Natural killer cell (primary cell): ENCODE data around the gene TRABD. TPM values are rescaled to one million over a fixed set of nuclear protein-coding genes. Genes with fewer than 3 reads are reported as not detected.

ENCODE experiments used
- ATAC-seq, 3 donors: fragments of 150-1000 bp in 2 of 3; fragments of 200-7000 bp in 1 of 3; cut with Tn5 transposase; 1 replicate in 1 of 3; 2 replicates in 2 of 3; pipeline ENCODE4 v1.10.0; 2021; ENCODE audit warnings: mild to moderate bottlenecking in 2 of 3, moderate library complexity in 2 of 3
- DNase-seq, 2 donors: peaks; one replicate each; pipeline versions ENCODE4 v3.0.0 to v3.0.0-alpha.2; 2013 to 2021; ENCODE audit warnings: mixed read lengths in 1 of 2
- H3K27ac ChIP-seq: one replicate; pipeline ENCODE4 v1.5.1; 2013; ENCODE audit warnings: mild to moderate bottlenecking, low read length
- H3K27me3 ChIP-seq: one replicate; pipeline ENCODE4 v1.6.1; 2013; ENCODE audit warnings: low read length; ENCODE audit not compliant: control insufficient read depth, insufficient read depth
- H3K36me3 ChIP-seq: one replicate; pipeline ENCODE4 v1.6.1; 2013; ENCODE audit warnings: low read length; ENCODE audit not compliant: control insufficient read depth, insufficient read depth
- H3K4me1 ChIP-seq: one replicate; pipeline ENCODE4 v1.6.1; 2013; ENCODE audit warnings: low read length; ENCODE audit not compliant: control insufficient read depth, insufficient read depth
- H3K4me3 ChIP-seq: one replicate; pipeline ENCODE4 v1.5.1; 2013; ENCODE audit warnings: low read length
- H3K9me3 ChIP-seq: one replicate; pipeline ENCODE4 v1.6.1; 2013; ENCODE audit warnings: low read length; ENCODE audit not compliant: control insufficient read depth, insufficient read depth
- H3K27ac Mint-ChIP-seq, 2 donors: one replicate each; pipeline ENCODE4 v1.8.0; 2022; ENCODE audit warnings: mild to moderate bottlenecking in 2 of 2, mixed read lengths in 2 of 2, moderate library complexity in 1 of 2
- H3K27me3 Mint-ChIP-seq, 2 donors: one replicate each; pipeline ENCODE4 v1.8.0; 2022; ENCODE audit warnings: low read depth in 2 of 2, mixed read lengths in 2 of 2
- H3K36me3 Mint-ChIP-seq: one replicate; pipeline ENCODE4 v1.8.0; 2022; ENCODE audit warnings: mixed read lengths
- H3K4me1 Mint-ChIP-seq, 2 donors: one replicate each; pipeline ENCODE4 v1.8.0; 2022; ENCODE audit warnings: mixed read lengths in 2 of 2
- H3K4me3 Mint-ChIP-seq: one replicate; pipeline ENCODE4 v1.8.0; 2022; ENCODE audit warnings: mild to moderate bottlenecking, moderate library complexity, mixed read lengths
- H3K9me3 Mint-ChIP-seq, 2 donors: one replicate each; pipeline ENCODE4 v1.8.0; 2022; ENCODE audit warnings: mixed read lengths in 2 of 2
- WGBS: methylation state at CpG from one replicate; pipeline ENCODE4 v1.1.7; 2013; ENCODE audit warnings: missing lambda C conversion rate; ENCODE audit not compliant: insufficient coverage; 5-methylcytosine and 5-hydroxymethylcytosine counted together
- intact Hi-C: fragments of 100-400 bp; cut with micrococcal nuclease; formaldehyde crosslinking; loops from one replicate; pipeline ENCODE4 v1.14.2; 2022
- total RNA-seq, 4 donors: library from RNA; stranded (reverse); fragments of 120-200 nt in 1 of 4; gene quantifications; one replicate each; pipeline versions ENCODE4 v1.2.3 to v1.2.4, GENCODE V29; 2013 to 2022
- TF ChIP-seq, protein P1 (sequence below): fragments of 200-600 bp; IDR thresholded peaks from one replicate; pipeline ENCODE4 v1.8.0; 2022; ENCODE audit warnings: antibody characterized with exemption

Gene TRABD
- total RNA-seq, 3 donors from 2014 or later (not counting 1 experiment from before 2014, with no cell fraction given), result 129 to 138 (median 132) TPM

DNA sequence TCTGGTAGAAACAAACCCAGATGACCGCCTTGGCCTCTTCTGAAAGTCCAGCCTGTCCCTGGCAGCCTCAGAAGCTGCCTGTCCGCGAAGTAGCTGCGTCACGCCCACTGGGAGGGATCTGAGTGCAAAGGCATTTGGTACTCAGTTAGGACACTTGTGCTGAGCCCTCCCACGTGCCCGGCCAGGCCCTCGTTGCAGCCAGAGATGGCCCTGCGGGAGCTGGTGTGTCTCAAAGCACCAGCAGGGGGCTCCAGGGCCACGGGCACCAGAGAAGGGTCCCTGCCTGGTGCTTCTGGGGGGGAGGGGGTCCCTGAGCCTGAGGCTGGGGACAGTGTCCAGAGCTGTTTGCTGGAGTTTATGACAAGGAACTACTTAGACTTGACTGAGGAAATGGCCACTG lies 20.9 kb downstream of the TRABD start:
- Mint-ChIP-seq H3K9me3 (no peaks in the 10 kb centered on the region), H3K27me3 (no peaks in the 10 kb centered on the region), H3K4me3 (no peak overlapping the region), H3K4me1 (peaks cover 30% of the 10 kb centered on the region in 2 donors), H3K27ac (no peak overlapping the region), H3K36me3 (no peaks in the 10 kb centered on the region)
- Histone ChIP-seq H3K27me3 (no peaks in the 10 kb centered on the region), H3K27ac (no peak overlapping the region), H3K4me3 (no peak overlapping the region), H3K36me3 (peaks cover 27% of the 10 kb centered on the region), H3K9me3 (no peaks in the 10 kb centered on the region), H3K4me1 (peaks cover 26% of the 10 kb centered on the region)
- intact Hi-C loops, result no loop called here
- TF ChIP-seq, protein P1, sequence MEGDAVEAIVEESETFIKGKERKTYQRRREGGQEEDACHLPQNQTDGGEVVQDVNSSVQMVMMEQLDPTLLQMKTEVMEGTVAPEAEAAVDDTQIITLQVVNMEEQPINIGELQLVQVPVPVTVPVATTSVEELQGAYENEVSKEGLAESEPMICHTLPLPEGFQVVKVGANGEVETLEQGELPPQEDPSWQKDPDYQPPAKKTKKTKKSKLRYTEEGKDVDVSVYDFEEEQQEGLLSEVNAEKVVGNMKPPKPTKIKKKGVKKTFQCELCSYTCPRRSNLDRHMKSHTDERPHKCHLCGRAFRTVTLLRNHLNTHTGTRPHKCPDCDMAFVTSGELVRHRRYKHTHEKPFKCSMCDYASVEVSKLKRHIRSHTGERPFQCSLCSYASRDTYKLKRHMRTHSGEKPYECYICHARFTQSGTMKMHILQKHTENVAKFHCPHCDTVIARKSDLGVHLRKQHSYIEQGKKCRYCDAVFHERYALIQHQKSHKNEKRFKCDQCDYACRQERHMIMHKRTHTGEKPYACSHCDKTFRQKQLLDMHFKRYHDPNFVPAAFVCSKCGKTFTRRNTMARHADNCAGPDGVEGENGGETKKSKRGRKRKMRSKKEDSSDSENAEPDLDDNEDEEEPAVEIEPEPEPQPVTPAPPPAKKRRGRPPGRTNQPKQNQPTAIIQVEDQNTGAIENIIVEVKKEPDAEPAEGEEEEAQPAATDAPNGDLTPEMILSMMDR, result no peak
- ATAC-seq, result no peak
- 87% methylated on average over 10 of the region's 10 CpGs for WGBS
- DNase-seq, result no peak

DNA sequence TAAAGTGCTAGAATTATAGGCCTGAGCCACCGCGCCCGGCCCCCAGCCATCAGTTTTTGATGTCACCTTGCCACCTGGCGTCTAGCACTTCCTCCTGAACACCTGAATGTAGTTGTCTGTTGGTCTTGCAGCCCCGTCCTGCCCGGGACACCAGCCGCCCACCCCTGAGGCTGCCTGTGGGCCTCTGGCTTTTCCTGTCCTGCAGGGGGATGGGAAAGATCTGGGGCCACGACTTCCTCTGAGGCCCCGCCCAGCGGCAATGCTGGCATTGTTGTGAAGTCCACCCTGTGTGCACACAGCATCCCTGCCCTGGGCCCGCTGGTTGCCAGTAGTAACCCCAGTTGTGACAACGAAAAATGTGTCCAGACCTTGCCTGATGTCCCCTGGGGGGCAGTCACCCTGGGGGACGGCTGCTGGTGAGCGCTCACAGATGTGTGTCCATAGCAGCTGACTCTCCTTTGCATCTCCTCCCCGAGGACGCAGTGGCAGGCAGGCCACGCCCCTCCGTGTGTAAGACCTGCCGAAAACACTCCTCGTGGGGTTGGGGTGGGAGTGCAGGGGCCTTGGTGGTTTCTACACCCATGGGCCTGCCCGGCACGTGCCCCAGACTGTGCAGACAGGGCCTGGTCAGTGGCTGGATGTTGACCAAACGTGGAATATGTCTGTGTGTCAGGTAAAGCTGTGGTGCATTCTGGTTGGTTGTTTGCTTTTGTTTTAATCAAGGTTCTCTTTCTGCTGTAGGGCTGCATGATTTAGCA lies 21.8 kb downstream of the TRABD start:
- Histone ChIP-seq H3K4me3 (no peak overlapping the region), H3K27ac (no peak overlapping the region), H3K27me3 (no peaks in the 10 kb centered on the region), H3K36me3 (peaks cover 32% of the 10 kb centered on the region), H3K9me3 (no peaks in the 10 kb centered on the region), H3K4me1 (peaks cover 18% of the 10 kb centered on the region)
- no peaks in the 10 kb centered on the region for H3K9me3 Mint-ChIP-seq
- 62% methylated on average over 23 of the region's 23 CpGs for WGBS
- H3K27me3 Mint-ChIP-seq, result no peaks in the 10 kb centered on the region
- H3K4me3 Mint-ChIP-seq, result no peak overlapping the region
- no peaks in the 10 kb centered on the region for H3K36me3 Mint-ChIP-seq
- intact Hi-C loops, result loop anchor here (2.0 kb wide), 1 partner anchor 277 kb away; no protein-coding TSS in a partner anchor
- peaks cover 21 to 23% of the 10 kb centered on the region in 2 donors for H3K4me1 Mint-ChIP-seq
- ATAC-seq (peak in 1 of 3 donors; percentile 27), DNase-seq (no peak)
- TF ChIP-seq, protein P1, result no peak
- no peak overlapping the region for H3K27ac Mint-ChIP-seq

DNA sequence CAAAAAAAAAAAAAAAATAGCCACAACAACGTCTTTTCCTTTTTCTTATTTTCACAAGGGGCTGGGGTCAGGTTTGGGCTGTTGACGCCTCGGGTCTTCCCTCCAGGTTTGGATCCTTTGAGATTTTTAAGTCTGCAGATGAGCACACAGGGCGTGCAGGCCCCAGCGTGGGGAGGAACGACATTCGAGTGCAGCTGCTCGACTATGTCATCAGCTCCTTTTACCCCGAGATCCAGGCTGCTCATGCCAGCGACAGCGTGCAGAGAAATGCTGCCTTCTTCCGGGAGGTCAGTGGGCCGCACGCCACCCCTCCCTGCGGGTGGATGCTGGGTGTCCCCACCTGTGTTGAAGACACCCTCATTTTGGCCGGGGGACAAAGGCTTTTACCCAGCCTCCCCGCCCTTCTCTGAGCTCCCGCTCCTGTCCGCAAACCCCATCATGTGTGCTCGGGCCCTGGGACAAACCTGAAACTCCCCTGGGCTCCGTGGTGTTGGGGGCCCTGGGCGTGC lies 22.8 kb downstream of the TRABD start:
- ATAC-seq (no peak), DNase-seq (no peak)
- H3K9me3 ChIP-seq, result no peaks in the 10 kb centered on the region
- no peaks in the 10 kb centered on the region for H3K36me3 Mint-ChIP-seq
- H3K36me3 ChIP-seq, result peaks cover 36% of the 10 kb centered on the region
- H3K9me3 Mint-ChIP-seq, result no peaks in the 10 kb centered on the region
- no peak overlapping the region for H3K27ac Mint-ChIP-seq
- H3K27me3 Mint-ChIP-seq, result no peaks in the 10 kb centered on the region
- H3K27me3 ChIP-seq, result no peaks in the 10 kb centered on the region
- H3K4me3 ChIP-seq, result no peak overlapping the region
- TF ChIP-seq, protein P1, result no peak
- intact Hi-C loops, result loop anchor here (2.0 kb wide), 1 partner anchor 278 kb away; no protein-coding TSS in a partner anchor
- peaks cover 20 to 21% of the 10 kb centered on the region in 2 donors for H3K4me1 Mint-ChIP-seq
- no peak overlapping the region for H3K4me3 Mint-ChIP-seq
- 93% methylated on average over 22 of the region's 22 CpGs for WGBS
- no peak overlapping the region for H3K27ac ChIP-seq
- H3K4me1 ChIP-seq, result peaks cover 18% of the 10 kb centered on the region
